ENCODE data around the gene CTCFL. TPM values are rescaled to one million over a fixed set of nuclear protein-coding genes. Genes with fewer than 3 reads are reported as not detected.

The CTCFL gene, protein sequence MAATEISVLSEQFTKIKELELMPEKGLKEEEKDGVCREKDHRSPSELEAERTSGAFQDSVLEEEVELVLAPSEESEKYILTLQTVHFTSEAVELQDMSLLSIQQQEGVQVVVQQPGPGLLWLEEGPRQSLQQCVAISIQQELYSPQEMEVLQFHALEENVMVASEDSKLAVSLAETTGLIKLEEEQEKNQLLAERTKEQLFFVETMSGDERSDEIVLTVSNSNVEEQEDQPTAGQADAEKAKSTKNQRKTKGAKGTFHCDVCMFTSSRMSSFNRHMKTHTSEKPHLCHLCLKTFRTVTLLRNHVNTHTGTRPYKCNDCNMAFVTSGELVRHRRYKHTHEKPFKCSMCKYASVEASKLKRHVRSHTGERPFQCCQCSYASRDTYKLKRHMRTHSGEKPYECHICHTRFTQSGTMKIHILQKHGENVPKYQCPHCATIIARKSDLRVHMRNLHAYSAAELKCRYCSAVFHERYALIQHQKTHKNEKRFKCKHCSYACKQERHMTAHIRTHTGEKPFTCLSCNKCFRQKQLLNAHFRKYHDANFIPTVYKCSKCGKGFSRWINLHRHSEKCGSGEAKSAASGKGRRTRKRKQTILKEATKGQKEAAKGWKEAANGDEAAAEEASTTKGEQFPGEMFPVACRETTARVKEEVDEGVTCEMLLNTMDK
- total RNA-seq: not detected in 2 replicates

DNA sequence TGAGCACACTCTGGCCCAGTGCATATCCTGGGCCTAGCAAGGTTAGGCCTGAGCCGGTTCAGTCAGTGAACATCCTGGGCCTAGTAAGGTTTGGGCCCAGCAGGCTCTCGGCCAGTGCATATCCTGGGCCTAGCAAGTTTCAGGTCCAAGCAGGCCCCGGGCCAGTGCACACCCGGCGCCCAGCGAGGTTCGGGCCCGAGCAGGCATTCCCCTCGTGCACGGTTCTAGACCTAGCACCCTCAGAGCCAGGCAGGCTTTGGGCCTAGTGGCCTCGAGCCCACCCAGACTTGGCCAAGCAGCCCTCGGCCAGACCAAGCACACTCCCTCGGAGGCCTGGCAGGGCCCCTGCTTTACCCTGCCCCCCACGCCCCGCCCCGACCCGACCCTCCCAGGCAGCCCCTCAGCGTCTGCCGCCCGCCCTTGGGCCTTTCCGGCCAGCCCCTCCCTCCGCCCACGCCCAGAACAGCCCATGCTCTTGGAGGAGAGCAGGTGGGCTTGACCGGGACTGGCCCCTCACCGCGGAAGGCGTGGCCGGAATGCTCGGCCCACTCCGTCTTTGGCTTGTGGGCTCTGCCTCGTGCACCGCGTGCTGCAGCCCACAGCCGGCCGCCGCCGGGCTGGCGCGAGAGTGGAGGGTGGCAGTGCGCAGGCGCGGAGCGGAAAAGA is at the start of gene CTCFL:
Gene CTCFL, minus strand, starts transcription at position 630 of the 666 bp plus-strand sequence. CDS start 935 bp downstream, outside the sequence.

DNA sequence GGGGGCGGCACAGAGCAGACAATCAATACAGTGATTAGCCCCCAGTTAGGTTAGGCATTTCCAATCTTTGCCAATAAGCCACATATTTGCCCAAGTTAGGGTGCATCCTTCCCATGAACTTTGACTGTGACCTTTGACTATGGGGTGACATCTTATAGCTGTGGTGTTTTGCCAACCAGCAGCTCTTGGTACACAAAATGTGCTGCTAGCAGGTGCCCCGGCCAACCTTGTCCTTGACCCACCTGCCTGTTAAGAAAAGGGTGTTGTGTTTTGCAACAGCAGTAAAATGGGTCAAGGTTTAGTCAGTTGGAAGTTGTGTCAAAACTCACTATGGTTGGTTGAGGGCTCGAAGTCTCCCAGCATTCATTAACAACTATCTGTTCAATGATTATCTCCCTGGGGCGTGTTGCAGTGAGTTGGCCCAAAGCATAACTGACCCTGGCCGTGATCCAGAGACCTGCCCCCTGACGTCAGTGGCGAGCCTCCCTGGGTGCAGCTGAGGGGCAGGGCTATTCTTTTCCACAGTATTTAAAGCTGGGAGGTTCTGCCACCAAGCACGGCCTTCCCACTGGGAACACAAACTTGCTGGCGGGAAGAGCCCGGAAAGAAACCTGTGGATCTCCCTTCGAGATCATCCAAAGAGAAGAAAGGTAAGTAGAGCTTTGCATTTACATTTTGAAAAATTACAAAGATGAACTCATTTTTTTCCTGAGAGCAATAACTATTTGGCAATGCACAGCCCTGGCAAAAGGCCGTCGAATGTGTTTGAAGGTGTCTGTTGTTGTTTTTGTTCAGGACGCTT is 35.8 kb upstream of the CTCFL start, which contains the start of gene PCK1:
Gene PCK1, plus strand, starts transcription at position 557 of the 802 bp plus-strand sequence. CDS start 302 bp downstream, outside the sequence.

Other genes starting within 250 kb of the CTCFL start
- gene SPO11, start 195.3 kb downstream of the CTCFL start, total RNA-seq: not detected in 2 replicates
- 41.2 and 52.2 TPM in 2 replicates for gene RAE1, start 173.9 kb downstream of the CTCFL start, total RNA-seq
- gene RBM38, start 133.7 kb downstream of the CTCFL start, total RNA-seq: 4.9 and 8.6 TPM in 2 replicates
- gene PCK1, start 36.0 kb upstream of the CTCFL start, total RNA-seq: not detected in 2 replicates
- gene ZBP1, start 95.3 kb upstream of the CTCFL start, total RNA-seq: not detected in 2 replicates
- gene PMEPA1, start 184.9 kb upstream of the CTCFL start, total RNA-seq: 1.6 and 2.2 TPM in 2 replicates